Right cardiac atrium (tissue), 5 donors: Measurements from ENCODE around the gene PML. TPM values are rescaled to one million over a fixed set of nuclear protein-coding genes. Genes with fewer than 3 reads are reported as not detected.
A peak's percentile ranks its signal among the peaks of the same experiment; 100 is the strongest.

ENCODE experiments used
- ATAC-seq, 2 donors: fragments of 200-7000 bp; cut with Tn5 transposase; one replicate each; pipeline versions ENCODE4 v1.8.0 to v1.9.1; 2020; ENCODE audit warnings: moderate library complexity in 2 of 2, mild to moderate bottlenecking in 1 of 2
- DNase-seq, 3 donors: peaks; one replicate each; pipeline ENCODE4 v3.0.0-alpha.2; 2020
- H3K27ac ChIP-seq: one replicate; pipeline ENCODE4 v1.5.1; 2013; ENCODE audit warnings: mild to moderate bottlenecking, low read length, control low read depth, moderate library complexity
- H3K27me3 ChIP-seq: one replicate; pipeline ENCODE4 v1.6.1; 2013; ENCODE audit not compliant: control insufficient read depth, insufficient read depth
- H3K4me1 ChIP-seq: one replicate; pipeline ENCODE4 v1.6.1; 2013; ENCODE audit warnings: low read length; ENCODE audit not compliant: control insufficient read depth, insufficient read depth
- H3K4me3 ChIP-seq: one replicate; pipeline ENCODE4 v1.5.1; 2013; ENCODE audit warnings: low read length, control low read depth
- H3K9me3 ChIP-seq: one replicate; pipeline ENCODE4 v1.6.1; 2013; ENCODE audit warnings: low read length; ENCODE audit not compliant: control insufficient read depth
- WGBS: extraction: QIAGEN DNeasy Blood & Tissue Kit; methylation state at CpG from one replicate; pipeline ENCODE4 v1.1.7; 2013; 5-methylcytosine and 5-hydroxymethylcytosine counted together
- intact Hi-C, 4 donors: fragments of 100-400 bp; cut with DNase I; formaldehyde crosslinking; loops; one replicate each; pipeline versions ENCODE4 v1.11.0 to v1.14.0; 2022 to 2023
- polyA plus RNA-seq: library from polyadenylated mRNA; stranded (reverse); fragments of 200-250 nt; gene quantifications from one replicate; pipeline ENCODE4 v1.2.3, GENCODE V29; 2013
- total RNA-seq, 4 donors: library from RNA; stranded (reverse); fragmentation: NEBNext Ultra II Directional; extraction: Animal tissue kit (Norgen Biotek cat#: 25700); gene quantifications; one replicate each; pipeline ENCODE4 v1.2.1, GENCODE V29; 2021
- donor health status: healthy with polysubstance abuse.
- donor health status: DM: no; HTN: yes; CAD: no.
- donor health status: DM: no; HTN: no; CAD: no.
- donor health status: DM: no; HTN: yes; CAD: no; lungs with severe emphysema.
- donor health status: DM: yes; HTN: yes; CAD: no.

Gene PML
- total and polyA plus RNA-seq, 5 donors, result 18.1 to 35.4 (median 24.0) TPM

GRCh38 chr15:73951601-73952000, 42.9 kb upstream of the PML start:
- 38% methylated on average over 13 of the region's 13 CpGs for WGBS
- peaks cover 11% of the 10 kb centered on the region for H3K4me1 ChIP-seq
- no peak overlapping the region for H3K4me3 ChIP-seq
- no peaks in the 10 kb centered on the region for H3K27me3 ChIP-seq
- H3K27ac ChIP-seq, result peak overlapping the region; percentile 93
- ATAC-seq (peak; percentile 0 to 43), DNase-seq (peak in 1 of 3 donors; percentile 76)
- no peaks in the 10 kb centered on the region for H3K9me3 ChIP-seq
- intact Hi-C loops, result no loop called here

- intact Hi-C loops, result no loop called here
- H3K27me3 ChIP-seq, result no peaks in the 10 kb centered on the region
- H3K9me3 ChIP-seq, result no peaks in the 10 kb centered on the region
- peaks cover 11% of the 10 kb centered on the region for H3K4me1 ChIP-seq
- peak overlapping the region; percentile 93 for H3K27ac ChIP-seq
- no peak overlapping the region for H3K4me3 ChIP-seq
- ATAC-seq, result no peak
- 80% methylated on average over 21 of the region's 21 CpGs for WGBS
- DNase-seq, result peak in 2 of 3 donors; percentile 68 to 71
These were observed 42.2 kb upstream of the PML start for GRCh38 chr15:73952171-73952912.

DNA sequence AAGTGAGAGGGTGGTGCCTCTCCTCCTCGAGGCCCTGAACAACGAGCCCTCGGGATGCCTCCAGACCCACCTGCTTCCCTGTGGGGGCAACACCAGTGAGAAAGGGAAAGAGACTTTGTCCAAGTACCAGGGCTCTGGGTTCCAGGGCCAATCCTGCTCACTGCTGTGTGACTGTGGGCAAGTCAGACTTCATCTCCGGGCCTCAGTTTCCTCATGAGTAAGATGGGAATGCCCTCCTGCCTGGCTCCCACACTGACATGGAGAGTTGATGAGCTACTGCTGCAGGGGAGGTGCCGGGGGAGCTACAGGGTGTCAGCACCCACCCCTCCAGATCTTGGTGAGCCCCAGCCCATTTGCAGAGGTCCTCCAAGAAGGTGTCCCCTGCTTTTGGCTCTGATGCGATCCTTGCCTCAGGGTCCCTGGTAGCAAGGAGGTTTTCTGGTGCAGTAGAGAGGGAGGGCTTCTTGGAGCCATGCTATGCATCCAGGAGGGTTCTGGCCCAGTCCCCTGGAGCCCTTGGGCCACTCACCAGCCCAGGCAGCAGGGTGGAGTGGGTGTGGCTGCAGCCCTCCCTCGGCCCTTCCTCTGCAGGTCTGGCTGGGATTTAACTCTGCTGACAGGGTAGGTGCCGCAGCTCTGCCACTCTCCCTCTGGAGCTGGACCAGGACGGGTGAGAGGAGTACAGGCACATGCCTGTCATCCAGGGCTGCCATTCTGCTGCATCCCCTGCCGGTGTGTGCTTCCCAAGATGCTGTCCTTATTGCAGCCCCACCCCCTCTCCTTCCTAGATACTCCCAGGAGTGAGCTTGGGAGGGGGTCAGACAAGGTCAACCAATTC, 41.4 kb upstream of the PML start:
- intact Hi-C loops, result no loop called here
- H3K9me3 ChIP-seq, result no peaks in the 10 kb centered on the region
- ATAC-seq (no peak), DNase-seq (peak in 2 of 3 donors; percentile 52 to 58)
- WGBS, result 72% methylated on average over 10 of the region's 10 CpGs
- peaks cover 11% of the 10 kb centered on the region for H3K4me1 ChIP-seq
- no peak overlapping the region for H3K27ac ChIP-seq
- no peaks in the 10 kb centered on the region for H3K27me3 ChIP-seq
- H3K4me3 ChIP-seq, result no peak overlapping the region

DNA sequence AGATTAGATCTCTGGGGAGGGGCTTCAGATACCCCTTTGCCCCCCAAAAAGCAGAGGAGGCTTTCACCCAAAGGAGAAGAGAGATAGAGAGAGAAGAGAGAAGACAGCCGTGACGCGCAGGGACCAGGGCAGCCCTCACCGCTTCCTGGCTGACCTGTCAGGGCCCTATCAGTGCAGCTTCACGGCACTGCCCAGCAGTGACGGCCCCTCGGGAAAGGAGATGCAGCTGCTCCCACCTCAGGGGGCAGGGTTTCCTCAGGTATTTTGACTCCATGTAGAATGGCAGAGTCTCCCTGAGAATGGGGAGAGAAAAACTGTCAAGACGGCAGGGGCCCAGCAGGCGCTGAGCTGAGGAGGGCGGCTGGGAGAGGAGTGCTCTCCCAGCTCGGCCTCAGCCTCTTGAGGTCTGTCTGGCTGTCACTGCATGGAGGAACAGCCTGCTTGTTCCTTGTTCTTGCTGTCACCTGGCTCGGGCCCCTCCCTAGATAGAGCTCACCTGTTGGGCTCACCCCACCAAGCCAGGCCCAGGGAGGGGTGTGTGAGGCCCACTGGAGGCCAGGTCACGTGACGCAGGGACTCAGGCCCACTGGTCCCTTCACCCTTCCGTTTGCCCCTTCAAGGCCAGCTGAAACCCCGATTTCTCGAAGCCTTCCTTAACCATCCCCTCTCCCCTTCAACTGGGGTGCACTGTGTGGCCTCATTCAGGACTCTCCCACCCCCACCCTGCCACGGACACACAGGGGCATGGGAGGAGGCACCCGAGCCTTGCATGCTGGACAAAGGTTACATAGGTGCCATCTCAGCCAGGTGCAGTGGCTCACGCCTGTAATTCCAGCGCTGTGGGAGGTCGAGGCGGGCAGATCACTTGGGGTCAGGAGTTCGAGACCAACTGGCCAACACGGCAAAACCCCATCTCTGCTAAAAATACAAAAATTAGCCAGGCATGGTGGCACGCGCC, 40.0 kb upstream of the PML start:
- H3K4me3 ChIP-seq, result no peak overlapping the region
- intact Hi-C loops, result no loop called here
- no peaks in the 10 kb centered on the region for H3K9me3 ChIP-seq
- ATAC-seq (no peak), DNase-seq (no peak)
- no peak overlapping the region for H3K27ac ChIP-seq
- peaks cover 11% of the 10 kb centered on the region for H3K4me1 ChIP-seq
- 89% methylated on average over 27 of the region's 27 CpGs for WGBS
- no peaks in the 10 kb centered on the region for H3K27me3 ChIP-seq

- Histone ChIP-seq H3K27ac (no peak overlapping the region), H3K4me3 (no peak overlapping the region), H3K27me3 (no peaks in the 10 kb centered on the region), H3K9me3 (no peaks in the 10 kb centered on the region), H3K4me1 (peaks cover 11% of the 10 kb centered on the region)
- ATAC-seq (no peak), DNase-seq (no peak)
- WGBS, result 93% methylated on average over 4 of the region's 4 CpGs
- intact Hi-C loops, result no loop called here
These were observed 39.2 kb upstream of the PML start for GRCh38 chr15:73955326-73955725.

DNA sequence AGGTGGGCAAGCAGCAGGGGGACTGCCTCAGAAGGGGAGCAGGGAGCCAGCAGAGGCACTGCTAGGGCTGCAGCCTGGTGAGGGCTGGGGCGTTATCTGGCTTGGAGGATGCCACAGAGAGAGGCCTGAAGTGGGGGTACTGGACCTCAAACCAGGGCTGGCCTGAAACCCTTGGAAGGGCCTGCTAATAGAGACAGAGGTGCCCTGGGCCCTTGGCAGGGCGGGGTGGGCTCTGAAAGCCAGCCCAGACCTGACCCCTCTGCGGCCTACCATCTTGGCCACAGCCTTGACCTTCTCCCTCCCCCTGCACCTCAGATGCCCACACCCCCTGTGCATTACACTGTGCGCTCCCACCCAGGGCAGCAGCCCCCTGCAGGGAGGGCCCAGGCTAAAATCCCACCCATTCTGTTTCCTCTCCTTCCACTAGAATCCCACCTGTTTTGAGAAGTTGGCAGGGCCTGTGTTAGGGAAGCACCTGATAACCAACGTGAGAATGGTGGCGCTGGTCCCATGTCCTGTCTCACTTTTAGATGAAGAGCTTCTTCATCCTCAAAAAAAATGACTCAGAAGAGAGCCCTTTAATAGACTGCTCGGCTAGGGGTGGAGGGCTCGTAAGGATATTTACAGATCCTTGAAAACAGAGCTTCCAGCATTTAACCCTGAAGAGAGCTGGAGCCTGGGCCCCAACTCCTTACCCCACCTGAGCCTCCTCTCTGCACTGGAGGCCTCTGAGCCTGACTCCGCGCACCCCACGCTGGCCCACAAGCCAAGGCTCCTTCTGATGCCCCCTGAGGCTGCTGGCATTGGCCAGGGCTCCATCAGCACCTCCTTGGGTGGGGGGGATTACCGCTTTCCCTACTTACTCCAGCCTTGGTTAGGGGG, 38.4 kb upstream of the PML start:
- 84% methylated on average over 12 of the region's 12 CpGs for WGBS
- no peak for ATAC-seq

DNA sequence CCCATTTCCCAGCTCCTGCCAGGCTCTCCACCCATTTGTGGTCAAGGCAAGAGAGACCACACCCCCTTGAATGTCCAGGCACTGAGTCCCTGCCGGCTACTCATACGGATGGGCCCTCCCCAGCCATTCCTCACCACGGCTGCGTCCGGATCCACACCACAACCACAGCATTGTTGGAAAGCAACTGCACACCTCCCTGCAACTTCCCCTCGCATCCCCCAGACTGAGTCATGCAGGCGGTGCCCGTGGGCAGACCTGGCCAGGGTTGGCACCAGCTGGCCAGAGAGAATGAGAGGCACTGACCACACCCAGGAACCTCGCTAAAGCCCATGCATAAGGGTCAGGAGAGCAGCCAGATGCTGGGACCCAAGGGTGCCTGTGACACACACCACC, 37.8 kb upstream of the PML start:
- H3K4me1 ChIP-seq, result peaks cover 3% of the 10 kb centered on the region
- DNase-seq, result peak in 1 of 3 donors; percentile 67
- intact Hi-C loops, result no loop called here
- ATAC-seq, result peak; percentile 34 to 52
- H3K27me3 ChIP-seq, result no peaks in the 10 kb centered on the region
- H3K9me3 ChIP-seq, result no peaks in the 10 kb centered on the region
- no peak overlapping the region for H3K27ac ChIP-seq
- H3K4me3 ChIP-seq, result no peak overlapping the region
- WGBS, result 46% methylated on average over 9 of the region's 9 CpGs

More for the DNA sequence above, 38.4 kb upstream of the PML start:
- Histone ChIP-seq H3K27me3 (no peaks in the 10 kb centered on the region), H3K9me3 (no peaks in the 10 kb centered on the region), H3K27ac (no peak overlapping the region), H3K4me3 (no peak overlapping the region), H3K4me1 (peaks cover 7% of the 10 kb centered on the region)
- DNase-seq, result peak in 1 of 3 donors; percentile 41
- intact Hi-C loops, result no loop called here

GRCh38 chr15:73957276-73957675, 37.2 kb upstream of the PML start:
- Histone ChIP-seq H3K4me3 (no peak overlapping the region), H3K9me3 (no peaks in the 10 kb centered on the region), H3K4me1 (peaks cover 3% of the 10 kb centered on the region), H3K27me3 (no peaks in the 10 kb centered on the region), H3K27ac (no peak overlapping the region)
- intact Hi-C loops, result no loop called here
- ATAC-seq, result no peak
- peak in 1 of 3 donors; percentile 50 for DNase-seq
- 79% methylated on average over 8 of the region's 8 CpGs for WGBS

DNA sequence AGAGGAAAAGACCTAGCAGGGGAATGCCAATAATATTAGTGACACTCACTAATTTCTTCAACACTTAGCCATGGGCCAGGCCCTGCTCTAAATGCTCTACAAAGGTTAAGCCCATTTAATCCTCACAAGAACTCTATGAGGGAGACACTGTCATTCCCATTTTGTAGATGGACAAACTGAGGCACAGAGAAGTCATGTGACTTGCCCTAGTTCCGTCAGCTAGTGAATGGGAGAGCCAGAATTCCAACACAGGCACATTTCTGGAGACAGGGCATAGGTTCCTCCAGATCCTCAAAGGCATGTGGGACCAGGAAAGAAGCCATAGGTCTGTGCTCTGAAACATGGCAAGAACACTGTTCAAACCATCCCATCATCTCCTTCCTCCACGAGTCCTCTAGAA, 36.7 kb upstream of the PML start:
- WGBS, result 84% methylated on average over 2 of the region's 2 CpGs
- intact Hi-C loops, result no loop called here
- no peak for ATAC-seq
- no peaks in the 10 kb centered on the region for H3K27me3 ChIP-seq
- H3K27ac ChIP-seq, result no peak overlapping the region
- no peak overlapping the region for H3K4me3 ChIP-seq
- H3K4me1 ChIP-seq, result peaks cover 3% of the 10 kb centered on the region
- H3K9me3 ChIP-seq, result no peaks in the 10 kb centered on the region
- no peak for DNase-seq

DNA sequence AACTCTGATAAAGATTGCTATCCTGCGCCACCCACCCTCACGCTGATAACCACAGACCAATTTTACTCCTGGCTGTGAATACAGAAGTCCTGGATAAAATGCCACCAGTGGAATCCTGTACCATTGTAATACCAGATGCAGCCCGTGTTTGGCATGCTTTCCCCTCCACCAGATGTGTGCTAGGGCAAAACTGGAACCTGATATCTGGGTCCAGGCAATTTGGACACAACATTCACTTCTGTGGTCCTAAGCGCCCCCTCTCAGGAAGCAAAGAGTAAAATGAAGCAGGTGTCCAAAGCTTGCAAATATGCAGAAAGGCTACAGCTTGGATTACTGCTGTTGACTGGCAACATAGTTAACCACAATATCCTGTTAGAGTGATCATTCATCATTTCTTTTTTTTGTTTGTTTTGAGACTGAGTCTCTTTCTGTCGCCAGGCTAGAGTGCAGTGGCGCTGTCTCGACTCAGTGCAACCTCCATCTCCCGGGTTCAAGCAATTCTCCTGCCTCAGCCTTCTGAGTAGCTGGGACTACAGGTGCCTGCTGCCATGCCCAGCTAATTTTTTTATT, 35.4 kb upstream of the PML start:
- 57% methylated on average over 8 of the region's 8 CpGs for WGBS
- intact Hi-C loops, result no loop called here
- ATAC-seq (no peak), DNase-seq (no peak)
- no peaks in the 10 kb centered on the region for H3K4me1 ChIP-seq
- no peak overlapping the region for H3K27ac ChIP-seq
- no peaks in the 10 kb centered on the region for H3K9me3 ChIP-seq
- H3K4me3 ChIP-seq, result no peak overlapping the region
- no peaks in the 10 kb centered on the region for H3K27me3 ChIP-seq
